ENCODE measurements around the gene NBR1. TPM values are rescaled to one million over a fixed set of nuclear protein-coding genes. Genes with fewer than 3 reads are reported as not detected.
A peak's percentile ranks its signal among the peaks of the same experiment; 100 is the strongest.
"Not testable (repeated sequence)": the region's sequence is repeated elsewhere in the genome, so short reads cannot be mapped to it uniquely, and the experiment has no call there.

NBR1 gene
- total RNA-seq, 3 donors from 2014 or later: 116 to 164 (median 119) TPM

DNA sequence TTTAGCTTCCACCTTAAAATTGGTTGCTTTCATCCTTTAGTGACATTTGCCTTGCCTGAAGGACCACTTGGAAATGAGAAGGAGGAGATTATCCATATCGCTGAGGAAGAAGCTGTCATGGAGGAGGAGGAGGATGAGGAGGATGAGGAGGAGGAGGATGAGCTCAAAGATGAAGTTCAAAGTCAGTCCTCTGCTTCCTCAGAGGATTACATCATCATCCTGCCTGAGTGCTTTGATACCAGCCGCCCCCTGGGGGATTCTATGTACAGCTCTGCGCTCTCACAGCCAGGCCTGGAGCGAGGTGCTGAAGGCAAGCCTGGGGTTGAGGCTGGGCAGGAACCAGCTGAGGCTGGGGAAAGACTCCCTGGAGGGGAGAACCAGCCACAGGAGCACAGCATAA is 29.1 kb downstream of the NBR1 start:
- Histone ChIP-seq H3K36me3 (ENCODE audit: low read depth) (peaks cover 16% of the 10 kb centered on the region), H3K4me3 (no peak overlapping the region), H3K4me1 (ENCODE audit: low read depth) (no peaks in the 10 kb centered on the region), H3K9me3 (no peaks in the 10 kb centered on the region)
- DNase-seq (no peak), ATAC-seq (no peak)
- TF ChIP-seq, protein P1, sequence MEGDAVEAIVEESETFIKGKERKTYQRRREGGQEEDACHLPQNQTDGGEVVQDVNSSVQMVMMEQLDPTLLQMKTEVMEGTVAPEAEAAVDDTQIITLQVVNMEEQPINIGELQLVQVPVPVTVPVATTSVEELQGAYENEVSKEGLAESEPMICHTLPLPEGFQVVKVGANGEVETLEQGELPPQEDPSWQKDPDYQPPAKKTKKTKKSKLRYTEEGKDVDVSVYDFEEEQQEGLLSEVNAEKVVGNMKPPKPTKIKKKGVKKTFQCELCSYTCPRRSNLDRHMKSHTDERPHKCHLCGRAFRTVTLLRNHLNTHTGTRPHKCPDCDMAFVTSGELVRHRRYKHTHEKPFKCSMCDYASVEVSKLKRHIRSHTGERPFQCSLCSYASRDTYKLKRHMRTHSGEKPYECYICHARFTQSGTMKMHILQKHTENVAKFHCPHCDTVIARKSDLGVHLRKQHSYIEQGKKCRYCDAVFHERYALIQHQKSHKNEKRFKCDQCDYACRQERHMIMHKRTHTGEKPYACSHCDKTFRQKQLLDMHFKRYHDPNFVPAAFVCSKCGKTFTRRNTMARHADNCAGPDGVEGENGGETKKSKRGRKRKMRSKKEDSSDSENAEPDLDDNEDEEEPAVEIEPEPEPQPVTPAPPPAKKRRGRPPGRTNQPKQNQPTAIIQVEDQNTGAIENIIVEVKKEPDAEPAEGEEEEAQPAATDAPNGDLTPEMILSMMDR (IDR thresholded peaks at IDR 0.05): no peak
- intact Hi-C loops (cut with DNase I, micrococcal nuclease): no loop called here

DNA sequence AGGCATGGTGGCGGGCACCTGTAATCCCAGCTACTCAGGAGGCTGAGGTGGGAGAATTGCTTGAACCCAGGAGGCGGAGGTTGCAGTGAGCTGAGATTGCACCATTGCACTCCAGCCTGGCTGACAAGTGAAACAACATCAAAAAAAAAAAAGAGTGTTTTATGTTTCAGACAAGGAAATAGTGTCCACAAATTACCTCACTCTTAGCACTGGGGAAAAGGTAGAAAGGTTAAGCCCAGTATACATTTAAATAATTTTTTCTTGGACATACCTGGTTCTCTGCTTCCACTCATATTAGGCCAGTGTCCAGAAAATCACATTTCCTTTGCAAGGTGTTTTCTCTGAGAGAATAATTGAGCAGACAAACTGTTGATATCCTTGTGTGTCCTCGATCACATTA is 32.0 kb downstream of the NBR1 start:
- H3K9me3 ChIP-seq; DNase-seq; H3K4me3 ChIP-seq; H3K36me3 ChIP-seq (ENCODE audit: low read depth); H3K4me1 ChIP-seq (ENCODE audit: low read depth); intact Hi-C loops (cut with DNase I, micrococcal nuclease): not testable (repeated sequence)
- peak; percentile 85 for ATAC-seq

DNA sequence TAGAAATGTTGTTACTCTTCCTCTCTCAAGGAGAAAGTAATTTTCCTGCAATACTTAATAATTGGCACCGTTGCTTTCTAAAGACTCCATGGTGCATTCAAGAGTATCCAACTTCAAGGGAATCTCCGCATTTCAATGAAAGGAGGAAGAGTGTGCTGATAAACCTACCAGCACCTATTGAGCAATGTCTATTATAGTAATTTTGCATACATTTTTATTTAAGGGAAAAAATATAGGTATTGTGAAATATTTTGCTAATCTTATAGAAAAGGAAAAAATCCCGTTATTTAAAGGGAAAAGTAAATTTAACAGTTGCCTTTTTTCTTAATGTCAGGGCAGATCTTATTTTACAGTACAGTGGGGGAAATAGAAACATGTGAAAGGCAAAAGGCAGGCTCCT is 39.6 kb downstream of the NBR1 start:
- Histone ChIP-seq H3K4me3 (no peak overlapping the region), H3K4me1 (ENCODE audit: low read depth) (peaks cover 12% of the 10 kb centered on the region), H3K9me3 (no peaks in the 10 kb centered on the region), H3K36me3 (ENCODE audit: low read depth) (no peaks in the 10 kb centered on the region)
- DNase-seq (no peak), ATAC-seq (no peak)
- TF ChIP-seq, protein P1 (IDR thresholded peaks at IDR 0.05): no peak
- intact Hi-C loops (cut with DNase I, micrococcal nuclease): no loop called here

DNA sequence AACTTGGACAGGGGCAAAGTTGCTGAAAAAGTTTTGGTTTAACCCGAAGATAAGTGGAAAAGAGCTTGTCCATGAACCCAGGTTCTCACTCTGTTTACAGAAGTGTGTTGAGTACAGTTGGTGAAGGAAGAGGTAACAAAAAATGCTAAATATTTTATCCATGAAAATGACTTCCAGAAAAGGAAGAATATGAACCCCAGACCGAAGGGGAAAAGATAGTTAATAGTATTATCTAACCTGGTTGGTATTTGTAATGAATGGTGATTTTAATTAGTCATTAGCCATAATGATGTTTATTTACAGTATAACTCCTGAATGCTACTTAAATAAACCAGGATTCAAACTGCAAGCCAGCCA is 40.1 kb downstream of the NBR1 start:
- intact Hi-C loops (cut with DNase I, micrococcal nuclease): no loop called here
- Histone ChIP-seq H3K9me3 (no peaks in the 10 kb centered on the region), H3K4me3 (no peak overlapping the region), H3K36me3 (ENCODE audit: low read depth) (no peaks in the 10 kb centered on the region), H3K4me1 (ENCODE audit: low read depth) (peaks cover 12% of the 10 kb centered on the region)
- ATAC-seq: no peak
- DNase-seq: no peak
- TF ChIP-seq, protein P1 (IDR thresholded peaks at IDR 0.05): no peak

DNA sequence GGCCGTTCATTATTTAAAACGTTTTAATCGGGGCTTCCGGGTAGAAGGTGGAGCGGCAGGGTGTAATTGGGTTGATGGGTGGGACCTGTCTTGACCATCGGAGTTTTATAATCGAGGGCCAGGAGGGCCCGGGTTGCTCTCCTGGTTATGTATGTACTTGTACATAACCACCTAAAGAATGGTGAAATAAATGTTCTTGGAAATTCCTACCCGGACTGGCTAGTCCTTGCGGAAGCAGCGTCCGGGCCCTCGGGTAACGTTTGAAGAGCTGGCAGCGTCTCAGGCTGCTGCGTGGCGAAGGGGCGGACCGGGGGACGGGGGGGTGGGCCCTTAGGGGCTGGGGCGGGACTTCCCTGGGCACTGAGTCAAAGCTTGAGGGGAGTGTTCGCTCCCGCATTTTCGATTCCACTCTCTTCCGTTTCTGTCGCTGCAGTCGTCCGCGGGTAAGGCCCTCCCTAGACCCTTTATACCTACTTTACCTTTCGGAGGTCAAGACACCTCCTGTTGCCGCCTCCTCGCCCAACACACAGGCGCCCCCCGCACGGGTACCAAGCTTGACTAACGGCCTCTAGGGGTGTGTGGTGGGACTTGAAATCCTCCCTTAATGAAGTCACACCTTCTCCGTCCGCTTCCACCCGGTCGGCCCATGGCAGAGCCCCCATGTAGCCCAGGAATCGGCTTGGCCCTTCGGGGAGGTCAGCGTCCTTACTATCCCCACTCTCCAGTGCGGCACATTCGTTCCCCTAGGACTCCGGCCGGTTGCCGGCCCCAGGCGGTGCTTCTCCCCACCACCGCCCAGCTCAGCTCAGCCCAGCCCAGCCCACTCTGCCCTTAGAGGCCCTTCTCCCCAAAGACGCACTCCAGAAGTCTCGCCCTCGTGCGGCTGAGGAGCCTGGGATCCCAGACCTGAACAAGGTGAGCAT is 40.7 kb downstream of the NBR1 start, which contains the start of gene TMEM106A:
TSS of gene TMEM106A (plus strand) at position 396 of the 923 bp plus-strand sequence. CDS start 1,167 bp downstream, outside the sequence.
- Histone ChIP-seq H3K4me3 (peak within 1 kb of the TSS; percentile 23), H3K4me1 (ENCODE audit: low read depth) (peaks cover 12% of the 10 kb centered on the region), H3K9me3 (no peaks in the 10 kb centered on the region), H3K36me3 (ENCODE audit: low read depth) (no peaks in the 10 kb centered on the region)
- peak; percentile 90 for ATAC-seq
- DNase-seq: peak; percentile 83 to 89 (median 85)
- intact Hi-C loops (cut with DNase I, micrococcal nuclease): no loop called here
- TF ChIP-seq, protein P1 (IDR thresholded peaks at IDR 0.05): no peak
